Measurements from ENCODE around the gene SUCLG2.

Gene SUCLG2, protein sequence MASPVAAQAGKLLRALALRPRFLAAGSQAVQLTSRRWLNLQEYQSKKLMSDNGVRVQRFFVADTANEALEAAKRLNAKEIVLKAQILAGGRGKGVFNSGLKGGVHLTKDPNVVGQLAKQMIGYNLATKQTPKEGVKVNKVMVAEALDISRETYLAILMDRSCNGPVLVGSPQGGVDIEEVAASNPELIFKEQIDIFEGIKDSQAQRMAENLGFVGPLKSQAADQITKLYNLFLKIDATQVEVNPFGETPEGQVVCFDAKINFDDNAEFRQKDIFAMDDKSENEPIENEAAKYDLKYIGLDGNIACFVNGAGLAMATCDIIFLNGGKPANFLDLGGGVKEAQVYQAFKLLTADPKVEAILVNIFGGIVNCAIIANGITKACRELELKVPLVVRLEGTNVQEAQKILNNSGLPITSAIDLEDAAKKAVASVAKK

DNA sequence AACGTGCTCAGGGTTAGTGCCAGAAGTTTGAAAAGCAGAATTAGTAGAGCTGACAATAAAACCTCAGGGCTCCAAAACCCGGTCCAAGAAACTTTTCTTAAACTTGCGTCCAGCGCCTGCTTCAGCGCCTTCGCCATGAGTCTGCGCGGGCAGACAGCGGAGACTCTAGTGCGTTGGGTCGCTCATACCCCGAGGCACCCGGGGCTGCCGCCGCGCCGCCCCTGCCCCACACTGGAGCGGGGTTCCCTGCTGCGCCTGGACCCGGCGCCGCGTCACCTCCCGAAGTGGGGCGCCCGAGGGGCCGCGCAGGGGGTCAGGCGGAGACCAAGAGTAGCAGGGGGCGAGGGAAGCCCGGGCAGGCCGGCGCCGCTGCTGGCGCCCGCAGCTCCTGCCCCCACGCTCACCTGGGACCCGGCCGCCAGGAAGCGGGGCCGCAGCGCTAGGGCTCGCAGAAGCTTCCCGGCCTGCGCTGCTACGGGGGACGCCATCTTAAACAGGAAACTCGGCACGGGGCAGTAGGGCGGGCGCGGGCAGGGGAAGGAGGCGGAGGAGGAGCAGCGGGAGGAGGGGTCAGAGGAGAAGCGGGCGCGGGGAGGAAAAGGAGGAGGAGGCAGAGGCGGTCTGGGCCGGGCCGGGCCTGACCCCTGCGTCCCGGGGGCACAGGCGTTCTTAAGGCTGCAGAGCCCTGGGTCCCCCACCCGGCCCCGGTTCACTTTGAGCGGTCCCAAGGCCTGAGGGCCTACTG, at the start of gene SUCLG2:
TSS of gene SUCLG2 (minus strand) at position 514 of the 745 bp plus-strand sequence. CDS start at position 488, 26 bp downstream.
- peak; percentile 89 for DNase-seq

DNA sequence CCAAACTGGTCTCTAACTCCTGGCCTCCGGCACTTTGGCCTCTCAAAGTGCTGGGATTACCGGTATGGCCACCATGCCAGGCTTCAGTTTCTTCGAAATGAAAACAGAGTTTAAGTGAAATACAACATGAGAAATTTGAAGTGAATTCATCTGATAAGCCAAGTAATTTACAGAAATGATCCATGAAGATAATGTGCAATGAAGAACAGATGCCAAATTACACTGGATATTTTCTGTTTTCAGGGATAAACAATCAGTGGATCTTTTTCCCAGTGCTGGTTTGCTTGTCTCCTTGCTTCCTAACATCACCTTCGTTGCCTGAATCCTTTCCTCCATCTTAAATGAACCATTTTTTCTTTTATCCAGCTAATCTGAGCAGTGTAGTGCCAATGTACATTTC, 46.2 kb upstream of the SUCLG2 start:
- DNase-seq: no peak

DNA sequence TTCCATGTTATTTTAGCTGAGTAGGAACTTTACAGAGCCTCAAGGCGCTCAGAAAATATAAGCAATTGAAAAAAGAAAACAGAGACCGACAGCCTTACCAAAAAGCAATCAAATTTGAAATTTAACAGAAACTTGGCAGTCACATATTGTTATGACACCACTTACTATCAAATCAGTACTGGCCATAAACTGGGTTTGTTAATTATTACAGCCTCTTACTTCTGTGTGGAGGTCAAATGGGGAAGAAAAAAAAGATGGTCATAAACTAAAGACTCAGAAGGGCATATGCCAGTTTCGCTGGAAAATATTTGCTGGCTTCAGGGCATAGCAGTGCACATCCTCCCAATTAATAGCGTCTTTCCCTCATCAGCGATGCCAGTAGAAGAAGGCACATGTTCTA, 45.5 kb upstream of the SUCLG2 start:
- no peak for DNase-seq

DNA sequence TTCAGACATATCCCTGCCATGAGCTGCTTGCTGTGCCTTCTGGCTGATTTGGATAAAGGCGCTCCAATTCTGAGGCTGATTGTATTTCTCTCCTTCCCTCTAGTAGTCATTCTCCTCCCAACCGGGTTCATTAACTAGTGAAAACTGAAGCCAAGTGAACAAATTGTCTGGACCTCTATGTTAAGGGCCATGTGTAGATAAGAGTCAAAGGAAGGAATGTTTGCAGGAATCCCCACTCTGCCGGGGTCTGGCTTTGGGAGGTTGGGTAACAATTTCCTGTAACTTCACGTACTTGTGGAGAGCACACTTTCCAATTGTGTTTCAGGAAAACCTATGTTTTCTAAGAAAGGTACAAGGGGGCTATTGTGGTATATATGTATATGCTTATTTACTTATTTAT, 38.2 kb upstream of the SUCLG2 start:
- no peak for DNase-seq

DNA sequence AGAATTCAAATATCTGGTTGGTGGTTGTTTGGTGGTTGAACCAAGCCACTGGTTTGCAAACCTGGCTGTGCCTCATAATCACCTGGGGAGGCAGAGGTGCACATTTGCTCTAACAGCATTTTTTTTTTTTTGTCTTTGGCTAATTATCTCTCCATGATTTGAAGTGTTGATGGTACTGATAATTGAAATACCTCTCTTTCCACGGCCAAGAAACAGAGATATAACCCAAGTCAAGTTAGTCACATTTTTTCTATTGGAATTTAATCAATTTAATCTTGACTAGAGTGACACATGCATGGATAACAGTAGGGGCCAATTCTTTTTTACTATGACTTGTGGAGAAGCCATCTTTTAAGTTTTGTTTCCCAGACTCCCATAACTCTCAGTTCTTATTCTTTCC, 37.5 kb upstream of the SUCLG2 start:
- DNase-seq: no peak

DNA sequence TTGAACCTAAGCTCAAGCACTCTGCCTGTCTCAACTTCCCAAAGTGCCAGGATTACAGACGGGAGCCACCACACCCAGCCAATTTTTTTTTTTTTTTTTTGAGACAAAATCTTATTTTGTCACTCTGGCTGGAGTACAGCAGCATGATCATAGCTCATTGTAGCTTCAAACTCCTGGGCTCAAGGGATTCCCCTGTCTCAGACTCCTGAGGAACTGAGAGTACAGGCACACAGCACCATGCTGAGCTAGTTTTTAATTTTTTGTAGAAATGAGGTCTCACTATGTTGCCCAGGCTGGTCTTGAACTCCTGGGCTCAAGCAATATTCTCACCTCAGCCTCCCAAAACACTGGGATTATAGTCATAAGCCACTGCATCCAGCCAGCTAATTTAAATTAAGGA, 36.8 kb upstream of the SUCLG2 start:
- no peak for DNase-seq

DNA sequence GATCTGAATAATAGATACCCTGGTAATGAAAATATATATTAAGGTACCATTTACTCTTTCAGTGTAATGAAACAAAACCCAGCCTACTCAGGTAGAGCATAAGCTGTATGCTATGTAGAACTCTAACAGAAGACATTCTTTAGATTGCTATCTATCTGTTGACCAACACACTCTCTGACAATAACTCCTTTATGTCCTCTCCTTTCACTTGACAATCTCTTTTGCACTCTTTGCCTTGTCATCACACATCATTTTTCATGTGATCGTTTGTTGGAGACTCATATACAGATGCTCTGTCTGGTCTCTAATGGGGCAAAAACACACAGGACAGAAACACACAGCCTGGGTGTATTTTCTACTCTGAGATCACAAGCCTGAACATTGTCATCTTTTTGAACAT, 35.4 kb upstream of the SUCLG2 start:
- DNase-seq: no peak

DNA sequence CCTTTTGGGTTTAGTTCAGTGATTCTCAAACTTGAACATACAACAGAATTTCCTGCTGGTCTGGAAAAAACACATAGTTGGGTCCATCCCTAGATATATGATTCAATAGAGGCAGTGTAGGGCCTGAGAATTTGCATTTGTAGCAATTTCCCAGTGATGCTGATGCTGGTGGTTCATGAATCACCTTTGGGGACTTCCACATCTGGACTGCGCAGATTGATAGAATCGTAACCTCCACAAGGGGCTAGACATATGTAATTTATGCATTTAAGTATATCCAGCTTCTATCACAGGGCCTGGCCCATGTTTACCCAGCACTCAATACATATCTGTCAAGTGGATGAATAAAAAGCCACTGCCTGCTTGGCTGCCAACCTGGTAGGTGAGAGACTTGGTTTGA, 33.8 kb upstream of the SUCLG2 start:
- DNase-seq: no peak

DNA sequence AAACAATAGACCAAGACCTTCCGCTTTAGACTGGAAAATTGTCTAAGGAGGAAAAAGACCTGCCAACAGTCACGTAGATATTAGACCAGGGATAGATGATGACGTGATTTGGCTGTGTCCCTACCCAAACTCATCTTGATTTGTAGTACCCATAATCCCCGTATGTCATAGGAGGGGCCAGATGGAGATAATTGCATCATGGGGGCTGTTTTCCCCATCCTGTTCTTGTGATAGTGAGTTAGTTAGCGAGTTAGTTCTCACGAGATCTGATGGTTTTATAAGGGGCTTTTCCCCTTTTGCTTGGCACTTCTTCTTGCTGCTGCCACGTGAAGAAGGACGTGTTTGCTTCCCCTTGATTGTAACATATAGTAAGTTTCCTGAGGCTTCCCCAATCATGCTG, 31.7 kb upstream of the SUCLG2 start:
- DNase-seq: no peak

DNA sequence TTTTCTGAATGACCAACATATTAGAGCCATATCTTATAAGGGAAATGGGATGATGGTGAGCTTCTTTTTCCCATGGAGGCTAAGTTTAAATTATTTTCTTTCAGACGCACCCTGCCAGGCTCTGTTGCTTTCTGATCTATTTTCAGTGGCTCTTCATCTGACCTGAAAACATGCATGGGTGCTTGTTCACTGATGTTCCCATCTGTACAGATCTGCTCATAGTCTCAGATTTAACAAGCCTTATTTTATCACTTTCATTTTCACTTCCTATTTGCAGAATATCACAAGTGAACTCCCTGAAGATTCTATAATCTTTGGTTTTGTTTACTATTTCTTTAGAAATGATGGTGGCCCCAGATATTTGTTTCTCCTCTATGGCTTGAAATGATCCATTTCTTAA, 31.1 kb upstream of the SUCLG2 start:
- no peak for DNase-seq

DNA sequence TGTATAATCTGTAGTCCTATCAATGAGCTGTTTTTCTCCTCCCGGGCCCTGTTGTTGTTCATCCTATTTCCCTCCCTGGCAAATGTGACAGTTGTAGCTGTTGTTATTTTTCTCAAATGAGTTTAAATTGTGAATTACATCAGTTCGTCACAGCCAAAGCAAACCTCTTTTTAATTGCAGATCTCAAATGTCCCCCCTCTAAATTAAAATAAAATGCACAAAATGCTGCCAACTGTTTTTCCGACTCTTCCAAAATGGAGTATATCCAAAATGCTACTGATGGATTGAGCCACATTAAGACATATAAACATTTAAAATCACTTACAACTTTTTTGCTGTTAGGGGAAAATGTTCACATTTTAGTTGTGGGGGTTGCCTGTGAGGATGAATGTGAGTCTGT, 29.8 kb upstream of the SUCLG2 start:
- DNase-seq: no peak

DNA sequence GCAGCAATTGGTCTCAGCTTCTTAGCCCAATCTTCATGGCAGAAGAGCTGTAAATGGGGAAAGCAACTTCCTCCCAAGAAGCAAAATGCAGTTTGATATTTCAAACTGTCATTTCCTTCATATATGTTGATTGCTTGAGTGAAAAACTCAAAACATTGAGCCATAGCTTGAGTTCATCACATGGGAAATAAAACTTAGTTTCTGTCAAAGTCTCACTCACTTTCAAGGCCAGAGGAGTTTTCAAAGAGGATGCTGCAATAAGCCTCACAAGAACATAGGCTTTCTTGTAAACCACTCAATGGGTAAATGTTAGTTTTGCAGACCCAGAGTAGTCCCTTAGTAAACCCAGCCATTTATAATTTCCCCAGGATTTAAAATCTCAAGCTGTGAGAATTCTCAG, 29.1 kb upstream of the SUCLG2 start:
- no peak for DNase-seq

DNA sequence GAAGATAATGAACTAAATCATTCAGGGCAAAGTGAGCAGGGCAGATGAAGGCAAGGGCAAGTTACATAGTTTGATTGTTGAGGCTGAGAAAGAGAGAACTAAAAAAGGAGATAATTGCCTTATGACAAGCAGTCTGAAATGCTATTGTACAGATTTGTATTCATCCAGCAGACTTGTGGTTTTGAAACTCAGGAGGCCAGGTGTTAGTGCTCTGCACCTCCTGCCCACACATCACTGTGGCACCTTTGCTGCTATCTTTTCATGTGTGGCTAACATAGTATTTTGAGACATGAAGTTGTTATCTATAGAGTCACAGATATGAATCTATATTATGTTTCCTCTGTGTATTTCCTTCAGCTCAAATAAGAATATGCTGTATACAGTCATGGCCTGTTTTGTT, 24.3 kb upstream of the SUCLG2 start:
- no peak for DNase-seq

DNA sequence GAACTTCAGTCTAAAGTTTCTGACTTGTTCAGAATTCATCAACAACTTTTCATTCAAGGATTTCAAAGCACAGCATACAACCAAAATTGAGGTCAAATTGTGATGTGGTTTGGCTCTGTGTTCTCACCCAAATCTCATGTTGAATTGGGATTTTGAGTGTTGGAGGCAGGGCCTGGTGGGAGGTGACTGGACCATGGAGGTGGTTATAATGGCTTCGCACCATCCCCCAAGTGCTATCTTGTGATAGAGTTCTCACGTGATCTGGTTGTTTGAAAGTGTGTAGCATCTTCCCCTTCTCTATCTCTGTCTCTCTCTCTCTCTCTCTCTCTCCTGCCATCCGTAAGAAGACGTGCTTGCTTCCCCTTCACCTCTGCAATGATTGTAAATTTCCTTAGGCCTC, 19.6 kb upstream of the SUCLG2 start:
- DNase-seq: no peak

DNA sequence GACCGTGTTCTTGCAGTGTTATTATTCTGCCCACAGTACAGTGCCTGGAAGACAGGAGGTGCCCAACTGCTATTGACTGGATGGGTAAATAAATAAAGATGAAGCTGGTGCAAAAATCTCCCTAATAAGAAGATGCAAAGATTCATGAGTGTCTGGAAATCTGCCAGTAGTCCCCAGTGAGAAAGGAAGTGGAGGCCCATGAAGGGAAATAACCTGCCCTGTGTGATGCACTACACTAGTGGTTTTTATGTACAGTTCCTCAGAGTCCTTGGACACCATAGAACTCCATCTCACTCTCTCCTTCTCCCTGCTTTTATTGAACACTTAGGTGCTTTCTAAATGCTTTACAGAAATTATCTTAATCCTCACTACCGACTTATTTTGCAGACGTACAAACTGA, 8.3 kb upstream of the SUCLG2 start:
- no peak for DNase-seq

DNA sequence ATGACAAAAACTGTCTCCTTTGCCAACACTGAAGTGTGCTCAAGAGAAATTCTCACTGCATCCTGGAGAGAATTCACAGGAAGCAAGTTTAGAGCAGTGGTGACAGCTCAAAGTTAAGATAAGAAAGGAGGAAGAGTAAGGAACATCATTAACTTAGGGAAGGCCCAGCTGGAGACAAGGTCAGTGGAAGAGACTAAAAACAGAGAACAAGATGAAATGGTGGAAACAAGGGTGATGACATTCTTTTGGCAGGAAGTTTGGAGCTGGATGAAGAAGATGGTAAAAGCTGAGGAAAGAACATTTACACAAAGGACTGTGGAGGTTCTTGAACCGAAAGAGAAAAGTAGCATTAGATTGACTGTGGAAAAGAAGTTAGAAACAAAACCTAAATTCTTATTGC, 6.7 kb upstream of the SUCLG2 start:
- no peak for DNase-seq

DNA sequence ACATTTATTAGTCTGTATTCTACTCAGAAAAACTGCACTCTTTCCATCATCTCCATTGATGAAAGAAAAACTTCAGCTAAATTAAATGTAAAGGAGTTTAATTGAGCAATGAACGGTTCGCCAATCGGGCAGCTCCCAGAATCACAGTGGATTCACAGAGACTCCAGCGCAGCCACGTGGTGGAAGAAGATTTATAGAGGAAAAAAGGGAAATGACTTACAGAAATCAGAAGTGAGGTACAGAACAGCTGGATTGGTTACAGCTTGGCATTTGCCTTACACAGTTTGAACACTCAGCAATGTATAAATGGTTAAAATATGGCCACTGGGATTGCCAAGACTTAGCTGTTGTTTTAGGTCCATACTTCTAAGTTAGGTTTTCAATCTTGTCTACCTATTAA, 2.8 kb upstream of the SUCLG2 start:
- no peak for DNase-seq

DNA sequence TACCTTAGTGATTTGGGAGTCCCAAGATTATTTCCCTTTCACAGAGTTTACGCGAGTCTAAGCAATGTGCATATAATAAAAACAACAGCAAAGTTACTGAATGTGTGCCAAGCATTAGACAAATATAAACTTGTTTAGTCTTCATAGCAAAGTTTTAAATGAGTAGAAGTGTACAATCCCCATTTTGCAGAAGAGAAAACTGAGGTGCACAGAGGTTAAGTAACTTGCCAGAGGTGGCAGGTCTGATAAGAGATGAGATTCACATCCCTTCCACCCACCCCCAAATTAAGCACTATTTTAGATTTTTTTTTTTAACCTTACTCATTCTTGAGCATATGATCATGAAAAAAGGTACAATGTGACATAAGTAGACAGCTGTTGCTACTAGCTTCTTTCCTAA, 2.2 kb upstream of the SUCLG2 start:
- DNase-seq: no peak

DNA sequence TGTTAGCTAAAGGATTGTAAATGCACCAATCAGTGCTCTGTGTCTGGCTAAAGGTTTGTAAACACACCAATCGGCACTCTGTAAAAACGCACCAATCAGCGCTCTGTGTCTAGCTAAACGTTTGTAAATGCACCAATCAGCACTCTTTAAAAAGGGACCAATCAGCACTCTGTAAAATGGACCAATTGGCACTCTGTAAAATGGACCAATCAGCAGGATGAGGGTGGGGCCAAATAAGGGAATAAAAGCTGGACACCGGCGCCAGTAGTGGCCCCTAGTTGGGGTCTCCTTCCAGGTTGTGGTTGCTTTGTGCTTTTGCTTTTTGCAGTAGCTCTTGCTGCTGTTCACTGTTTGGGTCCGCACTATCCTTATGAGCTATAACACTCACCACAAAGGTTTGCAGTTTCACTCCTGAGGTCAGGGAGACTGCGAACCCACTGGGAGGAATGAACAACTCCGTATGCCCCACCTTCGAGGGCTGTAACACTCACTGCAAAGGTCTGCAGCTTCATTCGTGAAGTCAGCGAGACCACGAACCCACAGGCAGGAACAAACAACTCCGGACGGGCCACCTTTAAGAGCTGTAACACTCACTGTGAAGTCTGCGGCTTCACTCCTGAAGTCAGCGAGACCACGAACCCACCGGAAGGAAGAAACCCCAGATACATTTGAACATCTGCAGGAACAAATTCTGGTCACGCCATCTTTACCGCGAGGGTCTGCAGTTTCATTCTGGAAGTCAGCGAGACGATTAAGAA, 1.1 kb upstream of the SUCLG2 start:
- DNase-seq: no peak

DNA sequence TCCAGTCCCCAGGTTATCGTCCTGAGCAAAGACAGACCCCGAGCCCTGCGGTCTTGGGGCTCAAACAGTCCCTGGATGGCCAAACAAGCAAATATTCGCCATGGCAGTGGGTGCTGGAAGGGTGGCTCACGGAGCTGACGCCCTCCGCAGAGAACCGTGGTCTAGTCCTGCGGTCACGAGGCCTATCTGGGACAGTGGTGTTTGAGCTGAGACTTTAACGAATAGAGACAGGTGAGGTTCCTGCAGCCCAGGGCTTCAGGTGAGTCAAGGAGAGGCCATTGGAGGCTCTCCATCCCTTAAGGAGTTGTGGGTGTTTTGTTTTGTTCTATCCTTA, 399 bp upstream of the SUCLG2 start:
- DNase-seq: no peak

DNA sequence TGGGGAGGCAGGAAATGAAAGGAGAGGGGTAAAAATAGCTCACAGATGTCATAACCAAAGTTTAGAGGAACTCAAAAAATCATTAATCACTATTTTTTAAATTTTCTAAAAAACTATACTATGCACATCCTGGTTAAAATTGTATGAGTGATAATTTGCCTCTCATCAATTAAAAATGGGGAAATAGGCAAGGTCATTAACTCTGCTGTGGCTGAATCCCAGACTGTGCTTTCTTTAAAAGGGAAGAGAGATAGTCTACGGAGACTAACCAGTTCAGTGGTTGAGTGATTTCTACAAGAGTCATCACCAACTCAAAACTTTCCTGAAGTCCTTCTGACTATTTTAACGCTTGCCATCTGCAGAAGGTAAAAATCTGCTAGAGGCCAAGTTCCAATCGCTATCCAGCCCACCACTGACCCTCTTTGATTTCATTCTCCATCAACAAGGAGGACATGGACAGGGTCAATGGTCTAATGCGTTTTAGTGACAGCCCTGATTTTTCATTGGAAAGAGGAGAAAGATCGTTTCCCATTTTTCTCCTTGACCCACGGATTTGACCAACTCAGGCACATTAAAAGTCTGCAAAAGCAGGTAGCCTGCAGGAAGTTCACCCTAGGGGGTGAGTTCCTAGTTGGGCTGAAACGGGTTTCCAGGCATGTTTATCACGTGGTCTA, 850 bp downstream of the SUCLG2 start:
- DNase-seq: no peak

DNA sequence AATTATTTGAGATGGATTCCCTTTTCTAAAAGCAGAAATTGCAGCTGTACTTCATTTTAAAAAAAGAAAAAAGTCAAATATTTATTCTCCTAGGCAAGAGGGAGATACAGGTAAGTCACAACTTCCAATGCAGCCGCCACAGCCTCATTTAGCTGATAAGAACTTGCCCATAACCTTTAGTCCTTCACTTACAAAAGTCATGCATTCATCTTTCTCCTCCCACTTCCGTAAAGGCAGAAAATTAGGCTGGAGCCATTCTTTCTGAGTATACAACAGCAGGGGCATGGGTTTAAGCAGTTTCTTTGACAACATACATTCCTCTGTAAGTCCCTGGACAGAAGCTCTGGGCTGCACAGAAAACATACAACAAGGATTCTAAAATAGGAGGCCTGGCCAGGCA, 4.3 kb downstream of the SUCLG2 start:
- no peak for DNase-seq

DNA sequence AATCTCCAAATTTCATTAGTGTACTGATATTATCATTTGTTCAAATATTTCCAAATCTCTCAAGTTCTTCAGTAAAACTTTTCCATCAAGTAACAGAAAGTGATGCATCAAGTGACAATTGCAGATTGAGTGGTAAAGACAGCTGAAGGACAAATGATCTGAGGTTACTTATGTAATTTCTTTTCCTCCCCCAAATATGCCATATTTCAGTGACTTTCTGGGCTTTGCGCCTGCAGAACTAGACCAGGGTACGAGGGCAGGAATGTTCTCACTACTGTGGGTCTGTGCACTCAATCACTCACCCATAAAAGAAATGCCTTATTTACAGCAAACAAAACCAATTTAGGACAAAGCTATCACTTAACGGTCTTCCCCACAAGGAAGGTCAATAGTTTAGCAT, 4.7 kb downstream of the SUCLG2 start:
- DNase-seq: no peak

All from EL (cell line).